ENCODE data around the gene AGBL3. TPM values are rescaled to one million over a fixed set of nuclear protein-coding genes. Genes with fewer than 3 reads are reported as not detected.

The AGBL3 gene
- total and polyA plus RNA-seq, 3 donors from 2014 or later = 10.0 to 21.6 (median 13.9) TPM

DNA sequence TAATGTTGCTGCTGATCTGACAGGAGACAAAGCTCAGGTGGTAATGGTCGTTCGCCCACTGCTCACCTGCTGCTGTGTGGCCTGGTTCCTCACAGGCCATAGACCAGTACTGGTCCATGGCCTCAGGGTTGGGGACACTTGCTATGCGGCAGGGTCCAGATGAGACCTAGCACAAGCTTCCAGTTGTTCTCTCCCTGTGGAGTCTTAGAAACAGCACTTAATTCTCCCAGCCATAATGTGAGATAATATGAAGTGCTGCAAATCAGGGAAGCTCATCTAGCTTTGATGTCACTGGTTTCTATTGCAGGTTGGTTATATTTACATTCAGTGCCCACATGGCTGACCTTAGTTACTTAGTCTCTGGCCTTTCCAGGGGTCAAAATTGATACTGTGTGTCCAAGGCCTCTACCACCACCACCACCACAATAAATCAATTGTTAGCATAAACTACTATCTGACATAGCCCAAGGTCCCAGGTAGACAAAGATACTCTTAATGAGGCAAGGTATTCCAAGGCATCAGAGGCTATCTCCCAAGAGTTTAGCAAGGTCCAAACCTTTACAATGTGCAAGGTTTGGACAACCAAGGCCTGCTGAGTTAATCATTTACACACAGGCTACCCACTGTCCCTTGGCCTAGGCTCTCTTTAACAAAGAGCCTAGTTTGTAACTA is 11.0 kb downstream of the AGBL3 start:
- TF ChIP-seq POLR2A (IDR thresholded peaks at IDR 0.05) = no peak
- TF ChIP-seq, protein P1, sequence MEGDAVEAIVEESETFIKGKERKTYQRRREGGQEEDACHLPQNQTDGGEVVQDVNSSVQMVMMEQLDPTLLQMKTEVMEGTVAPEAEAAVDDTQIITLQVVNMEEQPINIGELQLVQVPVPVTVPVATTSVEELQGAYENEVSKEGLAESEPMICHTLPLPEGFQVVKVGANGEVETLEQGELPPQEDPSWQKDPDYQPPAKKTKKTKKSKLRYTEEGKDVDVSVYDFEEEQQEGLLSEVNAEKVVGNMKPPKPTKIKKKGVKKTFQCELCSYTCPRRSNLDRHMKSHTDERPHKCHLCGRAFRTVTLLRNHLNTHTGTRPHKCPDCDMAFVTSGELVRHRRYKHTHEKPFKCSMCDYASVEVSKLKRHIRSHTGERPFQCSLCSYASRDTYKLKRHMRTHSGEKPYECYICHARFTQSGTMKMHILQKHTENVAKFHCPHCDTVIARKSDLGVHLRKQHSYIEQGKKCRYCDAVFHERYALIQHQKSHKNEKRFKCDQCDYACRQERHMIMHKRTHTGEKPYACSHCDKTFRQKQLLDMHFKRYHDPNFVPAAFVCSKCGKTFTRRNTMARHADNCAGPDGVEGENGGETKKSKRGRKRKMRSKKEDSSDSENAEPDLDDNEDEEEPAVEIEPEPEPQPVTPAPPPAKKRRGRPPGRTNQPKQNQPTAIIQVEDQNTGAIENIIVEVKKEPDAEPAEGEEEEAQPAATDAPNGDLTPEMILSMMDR (IDR thresholded peaks at IDR 0.05) = no peak
- DNase-seq = no peak
- Histone ChIP-seq H3K36me3 (ENCODE audit: low read depth, missing control alignments) (no peaks in the 10 kb centered on the region), H3K4me1 (peaks cover 11% of the 10 kb centered on the region), H3K27ac (no peak overlapping the region), H3K4me3 (no peak overlapping the region), H3K27me3 (no peaks in the 10 kb centered on the region), H3K9me3 (no peaks in the 10 kb centered on the region)
- 82 to 98% methylated on average over 2 to 3 of the region's 3 CpGs for WGBS, 2 donors
- intact Hi-C loops (cut with DNase I; ENCODE audit: low total_unique reads) = no loop called here

DNA sequence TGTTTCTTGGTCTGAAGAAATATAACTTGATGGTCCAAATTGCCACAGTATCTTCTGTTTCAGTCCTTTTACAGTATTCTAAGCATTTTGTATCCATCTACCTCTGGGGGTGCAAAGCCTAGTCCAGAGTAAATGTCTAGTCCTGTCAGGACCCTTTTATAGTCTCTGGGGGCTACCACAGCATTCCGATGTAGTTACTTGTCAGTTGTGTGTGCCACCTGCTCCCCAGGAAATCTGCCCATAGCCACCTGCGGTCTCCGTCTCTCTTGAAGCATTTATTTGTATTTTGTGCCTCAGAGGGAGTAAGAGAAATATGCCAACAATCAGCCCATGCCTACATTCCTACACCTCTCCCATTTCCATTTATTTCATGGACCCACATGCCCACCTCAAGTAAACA is 12.8 kb downstream of the AGBL3 start:
- H3K27ac ChIP-seq = no peak overlapping the region
- no peaks in the 10 kb centered on the region for H3K9me3 ChIP-seq
- DNase-seq = no peak
- WGBS, 2 donors = 96 to 98% methylated on average over 3 of the region's 3 CpGs
- H3K36me3 ChIP-seq (ENCODE audit: low read depth, missing control alignments) = no peaks in the 10 kb centered on the region
- intact Hi-C loops (cut with DNase I; ENCODE audit: low total_unique reads) = no loop called here
- no peak overlapping the region for H3K4me3 ChIP-seq
- no peaks in the 10 kb centered on the region for H3K27me3 ChIP-seq
- H3K4me1 ChIP-seq = peaks cover 9% of the 10 kb centered on the region
- TF ChIP-seq, protein P1 (IDR thresholded peaks at IDR 0.05) = no peak
- no peak for TF ChIP-seq POLR2A (IDR thresholded peaks at IDR 0.05)

DNA sequence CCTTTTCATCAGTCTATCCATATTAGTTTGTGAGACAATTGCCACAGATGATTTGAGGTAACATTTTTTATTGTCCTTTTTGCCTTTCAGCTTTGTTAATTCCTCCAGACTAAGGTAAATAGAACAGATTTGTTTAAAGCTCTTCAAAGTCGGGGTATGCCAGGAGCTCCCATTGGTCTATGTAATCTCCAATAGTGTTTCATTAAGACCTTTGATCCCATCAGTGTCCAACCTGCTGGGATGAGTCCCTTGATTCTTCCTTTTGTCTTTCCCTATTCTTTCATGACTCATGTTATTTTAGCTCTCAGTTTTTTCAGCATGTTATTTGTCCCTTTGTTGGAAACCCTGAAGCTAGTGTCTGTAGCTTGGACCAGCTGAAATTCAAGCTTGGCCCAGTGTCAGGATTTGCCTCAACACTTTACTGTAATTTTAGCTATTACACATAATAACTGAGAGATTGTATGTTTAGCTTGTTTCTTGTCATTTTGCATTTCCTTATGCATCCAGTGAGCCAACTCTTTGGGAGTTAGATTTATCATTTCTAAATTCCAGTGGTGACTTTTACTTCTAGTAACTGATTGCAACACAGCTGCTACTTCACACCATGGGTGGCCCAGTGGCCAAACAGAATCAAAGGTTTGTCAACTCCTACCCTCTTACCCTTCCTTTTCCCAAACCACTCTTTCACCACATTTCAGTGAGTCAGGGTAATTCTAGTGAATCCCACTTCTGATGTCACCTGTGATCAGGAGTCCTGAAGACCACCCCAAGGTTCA is 15.3 kb downstream of the AGBL3 start:
- WGBS, 2 donors = 71 to 88% methylated on average over 1 of the region's 1 CpG
- no peak for DNase-seq
- Histone ChIP-seq H3K4me1 (no peaks in the 10 kb centered on the region), H3K36me3 (ENCODE audit: low read depth, missing control alignments) (no peaks in the 10 kb centered on the region), H3K9me3 (no peaks in the 10 kb centered on the region), H3K27ac (no peak overlapping the region), H3K27me3 (no peaks in the 10 kb centered on the region), H3K4me3 (no peak overlapping the region)
- intact Hi-C loops (cut with DNase I; ENCODE audit: low total_unique reads) = no loop called here
- TF ChIP-seq, protein P1 (IDR thresholded peaks at IDR 0.05) = no peak
- no peak for TF ChIP-seq POLR2A (IDR thresholded peaks at IDR 0.05)

DNA sequence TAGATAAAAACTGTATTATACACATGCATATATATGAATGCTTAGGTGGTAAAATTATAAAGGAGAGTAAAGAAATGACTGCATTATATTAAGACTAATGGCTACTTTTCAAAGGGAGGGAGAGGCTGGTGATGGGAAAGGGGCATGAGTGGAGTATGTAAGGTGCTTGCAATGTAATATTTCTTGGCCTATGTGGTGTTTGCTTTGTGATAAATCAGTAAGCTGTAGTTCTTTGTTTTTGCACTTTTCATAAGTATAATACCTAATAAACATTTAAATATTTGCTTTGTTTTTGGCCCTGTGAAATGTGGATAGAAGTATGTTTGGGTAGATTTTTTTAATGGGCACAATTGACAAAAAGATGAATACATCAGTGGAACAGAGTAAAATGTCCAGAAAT is 25.9 kb downstream of the AGBL3 start:
- H3K9me3 ChIP-seq = no peaks in the 10 kb centered on the region
- DNase-seq = no peak
- no peaks in the 10 kb centered on the region for H3K36me3 ChIP-seq (ENCODE audit: low read depth, missing control alignments)
- no peaks in the 10 kb centered on the region for H3K4me1 ChIP-seq
- TF ChIP-seq POLR2A (IDR thresholded peaks at IDR 0.05) = no peak
- TF ChIP-seq, protein P1 (IDR thresholded peaks at IDR 0.05) = no peak
- no peak overlapping the region for H3K4me3 ChIP-seq
- H3K27me3 ChIP-seq = no peaks in the 10 kb centered on the region
- no peak overlapping the region for H3K27ac ChIP-seq
- intact Hi-C loops (cut with DNase I; ENCODE audit: low total_unique reads) = no loop called here
